SU-DHL-6 (cell line): ENCODE results near the gene TDP1.

Source experiments
- CTCF ChIP-seq: fragments of 200-600 bp; sonication (generic); IDR thresholded peaks from one replicate; pipeline ENCODE4 v1.5.1; 2017; ENCODE audit warnings: antibody characterized with exemption, mild to moderate bottlenecking, low read length, moderate library complexity; ENCODE audit not compliant: insufficient read depth, poor library complexity, severe bottlenecking
- EZH2phosphoT487 ChIP-seq: fragments of 200-600 bp; sonication (generic), shearing (Covaris generic); conservative IDR thresholded peaks from 2 replicates; pipeline ENCODE4 v1.6.1; 2018; ENCODE audit warnings: mild to moderate bottlenecking, antibody characterized with exemption, low read length, moderate library complexity, mixed read lengths

GRCh38 chr14:90005939-90006530 lies 50.3 kb downstream of the TDP1 start:
- no peak for TF ChIP-seq CTCF
- no peak for TF ChIP-seq EZH2phosphoT487
